OCI-LY1 (cell line): ENCODE data around the gene CLCA2.

ENCODE experiments used
- H2AFZ ChIP-seq: fragments of 200-600 bp; sonication (generic), shearing (Covaris generic); 2 replicates; pipeline ENCODE4 v1.6.0; 2014; ENCODE audit warnings: antibody characterized with exemption, mild to moderate bottlenecking, low read length
- H3F3A ChIP-seq: fragments of 200-600 bp; sonication (generic), shearing (Covaris generic); 2 replicates; pipeline ENCODE4 v1.6.0; 2014; ENCODE audit warnings: mild to moderate bottlenecking, antibody characterized with exemption, low read length, moderate library complexity; ENCODE audit not compliant: insufficient read depth
- H3K27ac ChIP-seq: fragments of 200-600 bp; sonication (generic); 2 replicates; pipeline ENCODE4 v1.5.1; 2014; ENCODE audit warnings: low read length, mixed run types, mild to moderate bottlenecking, low read depth; ENCODE audit not compliant: poor library complexity, severe bottlenecking
- H3K27me3 ChIP-seq: fragments of 200-600 bp; sonication (generic); 2 replicates; pipeline ENCODE4 v1.6.0; 2014; ENCODE audit warnings: antibody characterized with exemption, mild to moderate bottlenecking, low read length, moderate library complexity; ENCODE audit not compliant: insufficient read depth
- H3K36me3 ChIP-seq: fragments of 200-600 bp; sonication (generic); 2 replicates; pipeline ENCODE4 v1.6.1; 2014; ENCODE audit warnings: mild to moderate bottlenecking, antibody characterized with exemption, low read length, moderate library complexity, mixed read lengths; ENCODE audit not compliant: insufficient read depth
- H3K4me1 ChIP-seq: fragments of 200-600 bp; sonication (generic); 2 replicates; pipeline ENCODE4 v1.5.1; 2014; ENCODE audit warnings: mild to moderate bottlenecking, low read length, moderate library complexity; ENCODE audit not compliant: insufficient read depth, severe bottlenecking
- H3K4me2 ChIP-seq: fragments of 200-600 bp; sonication (generic), shearing (Covaris generic); 2 replicates; pipeline ENCODE4 v1.6.1; 2014; ENCODE audit warnings: low read length
- H3K4me3 ChIP-seq: fragments of 200-600 bp; sonication (generic); 2 replicates; pipeline ENCODE4 v1.5.1; 2014; ENCODE audit warnings: low read length, low read depth, mild to moderate bottlenecking, mixed read lengths; ENCODE audit not compliant: poor library complexity, severe bottlenecking
- H3K79me2 ChIP-seq: fragments of 200-600 bp; shearing (Covaris generic); 2 replicates; pipeline ENCODE4 v1.6.1; 2016; ENCODE audit warnings: mixed run types, low read length, mixed read lengths; ENCODE audit not compliant: insufficient read depth
- H3K9ac ChIP-seq: fragments of 200-600 bp; sonication (generic), shearing (Covaris generic); 2 replicates; pipeline ENCODE4 v1.6.1; 2014; ENCODE audit warnings: mild to moderate bottlenecking, low read length, mixed read lengths
- H3K9me2 ChIP-seq: fragments of 200-600 bp; sonication (generic), shearing (Covaris generic); 2 replicates; pipeline ENCODE4 v1.6.1; 2014; ENCODE audit warnings: low read depth, mild to moderate bottlenecking, low read length, mixed read lengths
- H3K9me3 ChIP-seq: fragments of 200-600 bp; shearing (Covaris generic); 2 replicates; pipeline ENCODE4 v1.6.1; 2014; ENCODE audit warnings: low read length, mixed read lengths
- H4K20me1 ChIP-seq: fragments of 200-600 bp; sonication (generic), shearing (Covaris generic); 2 replicates; pipeline ENCODE4 v1.6.0; 2016; ENCODE audit warnings: mild to moderate bottlenecking, low read length; ENCODE audit not compliant: insufficient read depth
- CTCF ChIP-seq: fragments of 200-600 bp; sonication (generic), shearing (Covaris generic); IDR thresholded peaks from 2 replicates; pipeline ENCODE4 v1.5.1; 2017; ENCODE audit warnings: mild to moderate bottlenecking, antibody characterized with exemption, low read length, moderate library complexity, mixed read lengths
- EZH2 ChIP-seq: fragments of 200-600 bp; sonication (generic), shearing (Covaris generic); IDR thresholded peaks from 2 replicates; pipeline ENCODE4 v1.8.0; 2017; ENCODE audit warnings: borderline replicate concordance, mixed run types, mild to moderate bottlenecking, antibody characterized with exemption, low read length, moderate library complexity, mixed read lengths

The CLCA2 gene

GRCh38 chr1:86445919-86446318 is 21.9 kb downstream of the CLCA2 start:
- no peaks in the 10 kb centered on the region for H4K20me1 ChIP-seq
- H3K27ac ChIP-seq = no peak overlapping the region
- TF ChIP-seq CTCF = no peak
- no peak for TF ChIP-seq EZH2
- H3K9me3 ChIP-seq = no peaks in the 10 kb centered on the region
- H3F3A ChIP-seq = no peaks in the 10 kb centered on the region
- no peak overlapping the region for H2AFZ ChIP-seq
- no peak overlapping the region for H3K9ac ChIP-seq
- H3K36me3 ChIP-seq = no peaks in the 10 kb centered on the region
- H3K4me3 ChIP-seq = no peak overlapping the region
- H3K4me1 ChIP-seq = no peaks in the 10 kb centered on the region
- H3K9me2 ChIP-seq = no peaks in the 10 kb centered on the region
- H3K27me3 ChIP-seq = no peaks in the 10 kb centered on the region
- no peak overlapping the region for H3K4me2 ChIP-seq
- H3K79me2 ChIP-seq = no peaks in the 10 kb centered on the region

- no peak for TF ChIP-seq CTCF
- H3K27ac ChIP-seq = no peak overlapping the region
- H3K36me3 ChIP-seq = no peaks in the 10 kb centered on the region
- H3K9ac ChIP-seq = no peak overlapping the region
- H3K9me3 ChIP-seq = no peaks in the 10 kb centered on the region
- no peak overlapping the region for H2AFZ ChIP-seq
- H3K4me1 ChIP-seq = no peaks in the 10 kb centered on the region
- H4K20me1 ChIP-seq = no peaks in the 10 kb centered on the region
- no peaks in the 10 kb centered on the region for H3K9me2 ChIP-seq
- H3F3A ChIP-seq = no peaks in the 10 kb centered on the region
- no peak overlapping the region for H3K4me3 ChIP-seq
- no peaks in the 10 kb centered on the region for H3K79me2 ChIP-seq
- H3K27me3 ChIP-seq = no peaks in the 10 kb centered on the region
- H3K4me2 ChIP-seq = no peak overlapping the region
These were observed 23.3 kb downstream of the CLCA2 start for GRCh38 chr1:86447198-86447790.

GRCh38 chr1:86448670-86449069 is 24.7 kb downstream of the CLCA2 start:
- Histone ChIP-seq H3K4me1 (no peaks in the 10 kb centered on the region), H3K27ac (no peak overlapping the region), H3K4me3 (no peak overlapping the region), H3K9ac (no peak overlapping the region), H3K27me3 (no peaks in the 10 kb centered on the region), H3K4me2 (no peak overlapping the region), H3K79me2 (no peaks in the 10 kb centered on the region), H2AFZ (no peak overlapping the region), H4K20me1 (no peaks in the 10 kb centered on the region), H3K9me2 (no peaks in the 10 kb centered on the region), H3K9me3 (no peaks in the 10 kb centered on the region), H3F3A (no peaks in the 10 kb centered on the region), H3K36me3 (no peaks in the 10 kb centered on the region)
- TF ChIP-seq EZH2 (no peak), CTCF (no peak)
